DLD1 (cell line): ENCODE results near the gene MTX2.
"Not testable (repeated sequence)": the region's sequence is repeated elsewhere in the genome, so short reads cannot be mapped to it uniquely, and the experiment has no call there.

Experiments used
- in situ Hi-C: cut with HindIII; loops from 2 replicates; pipeline ENCODE4 v1.10.0; 2017; ENCODE audit warnings: low sequenced_read_pairs

Gene MTX2

DNA sequence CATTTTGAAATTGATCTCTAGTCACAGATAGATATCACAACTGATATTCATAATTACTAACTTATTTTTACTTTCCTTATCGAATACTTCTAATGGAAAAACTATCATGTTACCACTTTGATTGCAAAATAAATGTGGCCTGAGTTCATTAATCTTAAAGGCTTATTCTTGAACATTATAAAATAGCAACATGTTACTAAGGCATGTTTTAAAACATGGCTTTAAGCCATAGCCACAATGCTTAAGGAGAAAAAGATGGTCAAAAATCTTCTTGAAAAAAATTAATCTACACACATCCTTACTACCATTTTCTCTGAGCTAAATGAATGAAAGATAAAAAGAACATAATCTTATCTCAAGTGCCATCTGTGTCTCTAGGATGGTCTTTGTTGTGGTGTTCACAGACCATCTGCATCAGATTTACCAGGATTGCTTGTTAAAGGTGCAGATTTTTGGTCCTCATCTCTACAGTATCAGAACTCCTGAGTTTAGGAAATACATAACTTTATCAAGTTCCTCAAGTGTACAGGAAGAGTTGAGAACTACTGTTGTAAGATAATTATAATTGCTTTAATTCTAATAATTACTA lies 15.3 kb downstream of the MTX2 start:
- in situ Hi-C loops: no loop called here

DNA sequence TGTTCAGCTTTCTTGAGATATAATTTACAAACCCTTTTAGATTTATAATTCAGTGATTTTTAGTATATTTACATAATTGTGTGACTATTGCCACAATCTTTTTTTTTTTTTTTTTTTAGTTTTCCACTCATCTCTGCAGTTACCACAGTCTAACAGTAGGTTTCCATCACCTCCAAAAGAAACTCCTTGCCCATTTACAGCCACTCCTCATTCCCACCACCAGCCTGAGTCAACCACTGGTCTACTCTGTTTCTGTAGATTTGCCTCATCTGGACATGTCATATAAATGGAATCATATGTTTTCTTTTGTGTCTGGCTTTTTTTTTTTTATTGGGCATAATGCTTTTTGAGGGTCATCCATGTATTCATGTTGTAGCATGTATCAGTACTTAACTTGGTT lies 16.1 kb downstream of the MTX2 start:
- in situ Hi-C loops: no loop called here

DNA sequence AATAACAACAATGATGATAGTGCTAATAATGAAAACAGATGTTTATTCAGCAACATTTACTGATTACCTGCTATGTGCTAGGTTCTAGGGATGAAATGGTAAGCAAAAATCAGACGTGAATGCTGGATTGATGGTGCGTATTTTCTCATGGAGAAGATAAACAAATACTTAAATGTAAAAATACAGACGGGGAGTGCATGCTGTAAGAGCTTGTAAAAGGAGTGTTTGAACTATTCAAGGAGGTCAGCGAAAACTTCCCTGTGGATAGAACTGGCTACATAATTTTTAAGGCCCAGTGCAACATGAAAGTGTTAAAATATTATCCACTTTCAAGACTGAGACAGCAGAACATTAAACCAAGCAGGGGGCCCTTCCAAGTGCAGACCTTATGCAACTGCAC lies 22.1 kb downstream of the MTX2 start:
- in situ Hi-C loops: no loop called here

DNA sequence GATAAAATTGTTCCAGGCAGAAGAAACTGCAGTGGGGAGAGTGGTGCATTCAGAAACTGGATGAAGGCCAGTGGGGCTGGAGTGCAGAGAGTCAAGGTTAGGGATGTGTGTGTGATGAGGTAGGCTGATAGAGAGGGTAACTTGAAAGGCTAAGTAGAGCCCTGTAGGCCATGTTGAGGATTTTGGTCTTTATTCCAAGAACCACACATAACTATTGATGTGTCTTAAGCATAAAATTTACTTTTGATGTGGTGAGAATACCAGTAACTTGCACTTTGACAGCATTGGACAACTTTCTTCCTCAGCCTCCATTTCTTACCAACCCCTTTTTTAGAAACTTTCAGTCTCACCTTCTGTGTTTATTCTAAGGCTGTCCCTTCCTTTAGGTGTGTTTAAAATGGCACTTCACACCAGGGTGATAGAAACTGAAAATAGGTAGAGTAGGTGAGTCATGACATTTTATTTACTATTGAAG lies 22.6 kb downstream of the MTX2 start:
- in situ Hi-C loops: no loop called here

DNA sequence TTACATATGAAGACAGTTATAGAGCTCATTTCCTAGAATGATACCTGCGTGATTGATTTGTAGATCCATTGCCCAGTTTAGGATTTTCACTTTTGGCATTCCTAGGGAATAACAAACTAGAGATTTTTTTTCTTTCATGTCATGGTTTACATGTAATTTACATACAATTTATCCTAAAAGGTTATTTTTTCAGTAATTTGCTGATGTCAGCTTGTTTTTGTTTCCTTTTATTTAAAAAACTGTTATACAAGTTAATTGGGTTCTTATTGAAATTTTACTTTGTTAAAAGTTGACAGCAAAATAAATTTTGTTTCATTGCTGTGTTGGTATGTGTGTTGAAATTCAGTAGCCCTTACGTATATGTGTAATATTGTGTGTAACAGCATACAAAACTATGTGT lies 23.4 kb downstream of the MTX2 start:
- in situ Hi-C loops: no loop called here

DNA sequence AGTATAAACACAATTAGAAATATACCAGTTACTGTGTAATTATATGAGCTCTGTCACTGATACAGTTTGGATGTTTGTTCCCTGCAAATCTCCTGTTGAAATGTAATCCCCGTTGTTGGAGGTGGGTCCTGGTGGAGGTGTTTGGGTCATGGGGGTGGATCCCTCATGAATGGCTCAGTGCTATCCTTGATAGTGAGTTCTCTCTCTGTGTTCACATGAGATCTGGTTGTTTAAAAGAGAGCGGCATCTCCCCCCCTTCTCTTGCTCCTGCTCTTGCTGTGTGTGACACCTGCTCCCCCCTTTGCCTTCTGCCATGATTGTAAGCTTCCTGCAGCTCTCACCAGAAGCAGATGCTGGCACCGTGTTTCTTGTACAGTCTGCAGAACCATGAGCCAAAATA lies 24.1 kb downstream of the MTX2 start:
- in situ Hi-C loops: no loop called here

DNA sequence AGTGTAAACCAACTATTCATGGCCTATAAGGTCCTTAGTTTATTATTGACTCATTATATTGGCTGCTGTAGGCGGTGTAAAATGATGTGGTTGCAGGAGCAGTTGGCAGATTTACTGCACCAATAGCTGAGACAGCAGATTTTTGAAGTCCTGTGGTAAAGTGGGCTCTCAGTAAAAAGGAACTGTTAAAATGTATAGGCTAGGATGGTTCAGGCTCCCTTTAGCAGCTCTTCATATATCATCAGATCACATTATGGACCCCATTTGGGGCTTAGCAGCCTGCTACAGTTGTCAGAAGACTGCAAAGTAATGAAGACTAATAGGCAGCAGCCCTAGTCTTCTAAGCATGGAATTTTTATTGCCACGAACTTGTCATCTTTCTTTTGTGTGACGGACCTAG lies 27.8 kb downstream of the MTX2 start:
- in situ Hi-C loops: no loop called here

DNA sequence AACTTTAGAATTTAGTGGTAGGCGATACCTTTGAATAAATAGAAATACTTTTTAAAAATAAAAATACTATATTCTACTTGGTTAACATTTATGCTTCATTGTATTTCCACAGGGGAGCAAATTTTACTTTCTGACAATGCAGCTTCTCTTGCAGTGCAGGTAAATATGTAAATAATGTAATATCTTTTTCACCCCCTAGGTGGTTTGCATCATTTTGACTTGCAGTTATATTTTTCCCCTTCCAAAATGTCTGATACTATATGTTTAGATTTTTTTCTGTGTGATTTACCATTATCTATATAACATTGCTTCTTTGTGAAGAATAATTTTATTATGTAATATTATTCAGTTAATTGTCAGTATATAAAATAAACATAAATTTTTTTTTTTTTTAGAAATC lies 28.5 kb downstream of the MTX2 start:
- in situ Hi-C loops: no loop called here

DNA sequence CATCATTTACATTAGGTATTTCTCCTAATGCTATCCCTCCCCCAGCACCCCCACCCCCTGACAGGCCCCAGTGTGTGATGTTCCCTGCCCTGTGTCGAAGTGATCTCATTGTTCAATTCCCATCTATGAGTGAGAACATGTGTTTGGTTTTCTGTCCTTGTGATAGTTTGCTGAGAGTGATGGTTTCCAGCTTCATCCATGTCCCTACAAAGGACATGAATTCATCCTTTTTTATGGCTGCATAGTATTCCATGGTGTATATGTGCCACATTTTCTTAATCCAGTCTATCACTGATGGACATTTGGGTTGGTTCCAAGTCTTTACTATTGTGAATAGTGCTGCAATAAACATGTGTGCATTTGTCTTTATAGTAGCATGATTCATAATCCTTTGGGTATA lies 36.8 kb downstream of the MTX2 start:
- in situ Hi-C loops: not testable (repeated sequence)

DNA sequence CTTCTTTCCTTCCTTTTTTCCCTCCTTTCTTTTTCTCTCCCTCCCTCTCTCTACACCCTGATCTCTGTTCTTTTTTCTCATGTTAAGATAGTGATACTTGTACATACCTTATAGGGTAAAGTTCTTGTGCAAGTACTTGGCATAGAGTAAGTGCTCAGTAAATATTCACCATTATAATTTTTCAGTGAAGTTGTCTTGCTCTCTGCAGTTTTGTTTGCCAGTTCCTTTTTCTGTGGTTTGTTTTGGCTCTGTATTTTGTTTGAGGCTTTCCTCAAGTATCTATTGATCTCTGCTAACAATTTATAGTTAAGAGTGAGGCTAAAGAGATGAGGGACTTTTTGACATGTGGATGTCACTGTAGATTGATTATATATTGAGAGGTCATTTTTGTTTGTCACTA lies 48.0 kb downstream of the MTX2 start:
- in situ Hi-C loops: no loop called here

DNA sequence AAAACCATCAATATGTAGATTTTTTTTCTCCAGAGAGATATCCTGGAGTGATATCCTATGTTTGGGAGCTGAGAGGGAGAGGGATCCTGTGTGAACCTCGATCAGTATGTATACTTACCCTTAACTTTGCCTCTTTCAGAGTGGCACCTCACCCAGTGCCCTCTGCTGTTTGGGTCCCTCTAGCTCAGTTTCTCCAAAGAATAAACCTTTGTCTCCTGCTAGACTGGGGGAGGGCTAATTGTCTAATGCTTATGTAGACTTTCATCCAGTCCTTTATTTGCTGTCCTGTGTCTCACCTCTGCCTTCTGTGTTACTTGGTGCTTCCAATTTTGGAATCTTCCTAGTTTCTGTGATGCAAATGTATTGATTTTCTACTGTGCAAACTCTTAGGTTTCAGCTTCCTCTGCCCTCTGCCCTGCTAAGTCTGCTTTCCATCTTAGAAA lies 48.4 kb downstream of the MTX2 start:
- in situ Hi-C loops: no loop called here

DNA sequence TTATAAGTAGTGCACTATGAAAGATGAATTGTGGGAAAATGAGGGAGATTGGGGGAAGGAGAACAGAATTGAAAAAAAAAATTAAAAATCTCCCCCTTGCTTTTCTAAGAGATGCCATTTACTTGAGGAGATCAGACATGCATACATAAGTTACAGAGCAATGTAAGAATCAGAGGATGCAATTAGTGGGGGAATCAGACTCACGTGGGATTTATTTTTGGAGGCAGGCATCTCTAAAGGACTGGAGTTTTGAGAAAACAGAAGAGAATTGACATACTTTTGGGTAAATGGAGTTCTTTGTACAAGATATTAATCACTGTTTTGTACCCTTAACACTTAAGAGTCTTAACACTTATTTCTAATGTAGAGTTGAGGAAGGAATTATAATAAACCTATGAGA lies 52.7 kb downstream of the MTX2 start:
- in situ Hi-C loops: no loop called here

DNA sequence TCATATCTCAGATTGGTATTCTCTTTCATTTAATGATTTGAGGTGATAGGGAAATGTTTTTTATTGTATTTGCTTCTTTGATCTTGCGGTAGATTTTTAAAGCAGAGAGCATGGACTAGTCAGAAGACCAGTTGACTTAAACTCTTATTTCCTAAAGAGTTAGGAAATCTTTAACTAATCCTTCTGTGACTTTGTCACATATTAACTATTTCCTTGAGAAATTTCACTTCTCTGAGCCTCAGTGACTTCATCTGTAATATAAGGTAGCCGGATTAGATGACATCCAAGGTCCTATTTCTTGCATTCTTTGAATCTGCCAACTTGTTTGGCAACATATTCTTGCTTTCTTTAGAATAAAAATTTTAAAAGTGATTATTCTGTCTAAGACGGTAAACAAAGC lies 55.6 kb downstream of the MTX2 start:
- in situ Hi-C loops: no loop called here

DNA sequence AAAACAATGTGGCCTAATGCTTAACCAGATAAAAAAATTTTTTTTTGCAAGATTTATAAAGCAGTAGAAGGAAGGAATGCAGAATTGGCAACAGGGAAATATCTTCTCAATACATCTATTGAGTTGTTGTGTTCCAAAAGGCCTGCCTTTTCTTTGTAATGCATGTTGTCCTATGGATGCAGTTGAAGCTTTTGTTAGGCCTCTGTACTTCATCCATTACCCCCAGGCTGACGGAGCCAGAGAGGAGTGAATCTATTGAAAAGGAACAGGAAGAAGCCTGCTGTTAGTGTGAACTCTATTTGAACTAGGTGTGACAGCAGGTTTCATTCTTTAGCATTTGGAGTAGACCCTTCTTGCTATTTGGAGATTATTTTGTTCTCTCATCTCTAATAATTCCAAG lies 56.5 kb downstream of the MTX2 start:
- in situ Hi-C loops: no loop called here

DNA sequence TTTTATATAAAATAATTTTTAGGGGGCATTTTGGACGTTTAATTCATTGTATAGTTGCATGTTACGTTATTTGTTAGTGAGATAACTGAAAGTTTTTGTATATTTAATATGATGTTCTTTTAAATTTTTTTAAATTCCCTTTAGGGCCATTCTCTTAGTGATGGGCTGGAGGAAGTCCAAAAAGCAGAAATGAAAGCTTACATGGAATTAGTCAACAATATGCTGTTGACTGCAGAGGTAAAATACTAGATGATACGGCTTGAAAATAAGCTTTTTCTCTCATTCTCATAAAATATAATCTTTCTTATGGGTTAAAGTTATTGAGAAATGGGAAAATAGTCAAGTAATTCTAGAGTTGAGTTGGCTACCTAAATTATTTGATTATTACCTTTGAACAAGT lies 58.9 kb downstream of the MTX2 start:
- in situ Hi-C loops: no loop called here

DNA sequence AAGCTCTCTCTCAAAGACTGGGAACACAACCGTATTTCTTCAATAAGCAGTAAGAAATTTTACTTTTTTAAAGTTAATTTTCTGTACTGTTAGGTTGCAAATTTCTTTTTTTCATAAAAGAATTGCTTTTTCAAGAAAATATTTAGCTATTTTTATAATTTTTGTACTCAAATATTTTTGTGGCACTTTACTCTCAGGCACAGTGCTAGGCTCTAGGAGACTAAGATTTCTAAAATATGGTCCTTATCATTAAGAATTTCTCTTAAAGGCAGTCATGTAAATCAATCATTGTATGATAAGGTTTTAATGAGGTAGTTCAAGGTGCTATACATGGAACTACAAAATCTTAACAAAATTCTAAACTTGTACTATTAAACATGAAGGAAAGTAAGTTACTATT lies 61.4 kb downstream of the MTX2 start:
- in situ Hi-C loops: no loop called here

DNA sequence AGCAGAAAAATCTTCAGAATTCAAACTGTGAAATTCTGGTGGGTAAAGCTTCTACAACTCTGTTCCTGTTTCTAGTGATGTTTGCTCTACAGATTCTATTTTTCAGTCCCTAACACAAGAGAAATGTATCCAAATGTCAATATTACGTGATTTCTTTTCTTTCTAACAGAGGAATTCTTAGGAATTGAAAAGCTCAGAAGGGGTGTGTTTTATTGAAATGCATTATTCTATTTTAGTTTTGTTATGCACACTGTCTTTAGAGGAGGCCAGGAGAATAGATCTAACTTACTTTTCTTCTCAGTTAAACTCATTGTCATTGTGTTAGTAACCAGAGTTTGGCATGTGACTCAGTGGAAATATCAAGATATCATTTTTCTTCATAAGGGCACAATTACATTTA lies 62.4 kb downstream of the MTX2 start:
- in situ Hi-C loops: no loop called here

DNA sequence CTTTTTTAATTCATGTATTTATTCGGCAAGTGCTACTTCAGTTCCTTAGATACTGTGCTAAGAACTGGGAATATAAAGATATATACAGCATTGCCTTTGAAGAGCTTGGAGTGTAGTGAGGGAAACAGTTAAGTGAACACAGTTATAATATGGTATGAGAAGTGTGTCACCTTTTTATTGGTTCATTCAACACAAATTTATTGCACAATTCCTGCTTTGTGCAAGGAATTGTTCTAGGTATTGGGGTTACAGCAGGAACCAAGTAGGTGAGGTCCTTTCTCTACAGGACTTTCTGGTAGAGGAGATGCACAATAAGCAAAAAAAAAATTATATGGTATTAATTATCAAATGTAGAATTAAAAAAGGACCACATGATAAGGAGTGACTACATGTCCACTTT lies 65.5 kb downstream of the MTX2 start:
- in situ Hi-C loops: no loop called here

DNA sequence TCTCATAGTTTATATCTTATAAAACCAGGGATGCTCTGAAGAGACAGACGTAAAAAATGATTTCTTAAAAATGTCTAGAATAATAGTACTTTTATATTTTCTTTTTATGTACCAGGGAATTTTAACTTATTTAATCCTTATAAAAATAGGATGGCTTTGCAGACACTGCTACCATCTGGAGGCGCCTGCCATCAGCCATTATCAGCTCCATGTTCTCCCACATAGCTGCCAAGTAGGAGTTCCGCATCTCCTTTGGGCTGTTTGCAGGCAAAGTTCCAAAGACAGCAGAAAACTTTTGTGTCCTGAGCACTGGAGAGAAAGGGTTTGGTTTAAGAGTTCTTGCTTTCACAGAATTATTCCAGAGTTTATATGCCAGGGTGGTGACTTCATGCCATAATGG lies 69.2 kb downstream of the MTX2 start:
- in situ Hi-C loops: no loop called here

DNA sequence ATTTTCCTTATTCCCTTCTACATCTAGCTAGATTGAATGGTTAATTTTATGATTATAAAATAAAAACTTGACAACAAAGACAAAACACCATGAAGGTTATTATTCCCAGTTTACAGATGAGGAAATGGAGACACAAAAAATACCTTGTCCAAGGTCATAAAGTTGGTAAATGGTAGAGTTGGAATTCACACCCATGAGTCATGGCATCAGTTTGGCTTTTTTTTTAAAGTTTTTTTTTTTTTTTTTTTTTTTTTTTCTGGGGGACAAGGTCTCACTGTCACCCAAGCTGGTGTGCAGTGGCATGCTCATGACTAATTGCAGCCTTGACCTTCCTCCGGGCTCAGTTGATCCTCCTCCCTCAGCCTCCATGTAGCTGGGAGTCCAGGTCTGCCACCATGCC lies 70.0 kb downstream of the MTX2 start:
- in situ Hi-C loops: no loop called here

DNA sequence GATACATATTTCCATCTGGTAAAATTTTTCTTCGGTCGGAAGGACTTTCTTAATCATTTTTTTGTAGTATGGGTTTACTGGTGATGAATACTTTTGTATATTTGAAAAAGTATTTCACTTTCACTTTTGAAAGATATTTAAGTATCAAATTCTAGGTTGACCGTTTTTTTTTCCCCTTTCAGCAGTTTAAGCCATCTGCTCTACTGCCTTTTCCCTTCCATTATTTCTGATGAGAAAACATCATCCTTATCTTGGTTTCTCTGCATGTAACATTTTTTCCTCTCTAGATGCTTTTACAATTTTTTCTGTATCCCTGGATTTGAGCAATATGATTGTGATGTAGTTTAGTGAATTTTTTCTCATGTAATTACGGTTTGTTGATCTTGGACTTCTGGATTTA lies 87.0 kb downstream of the MTX2 start:
- in situ Hi-C loops: no loop called here

DNA sequence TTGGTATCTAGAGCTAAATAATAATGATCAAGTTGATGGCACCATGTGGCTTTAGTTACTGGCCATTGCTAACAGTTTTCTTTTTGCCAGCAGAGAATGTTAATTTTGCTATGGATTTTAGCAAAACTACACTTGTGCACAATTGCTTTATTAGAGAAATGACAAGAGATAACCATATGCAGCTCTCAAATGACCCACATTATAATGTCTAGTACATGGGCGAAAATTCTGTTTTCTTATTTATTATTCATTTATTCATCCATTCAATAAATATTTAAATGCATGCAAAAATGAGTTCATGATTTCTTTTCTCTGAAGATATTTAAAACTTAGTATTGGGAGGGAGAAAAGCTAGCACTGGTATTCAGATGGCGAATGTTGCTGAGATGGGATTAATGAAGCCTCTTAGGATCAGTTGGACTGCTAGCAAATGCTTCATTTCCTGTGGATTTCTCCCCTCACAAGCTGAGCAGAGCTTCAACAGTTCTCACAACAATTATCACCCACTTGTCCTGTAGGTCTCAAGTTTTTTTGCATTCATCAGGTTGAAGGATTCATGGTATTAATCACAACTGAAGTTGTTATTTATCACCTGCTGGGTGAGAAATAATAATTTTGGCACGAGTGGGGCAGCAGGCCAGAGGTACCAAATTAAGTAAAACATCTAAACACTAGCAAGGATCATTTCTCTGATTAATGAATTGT lies 95.2 kb downstream of the MTX2 start:
- in situ Hi-C loops: no loop called here

DNA sequence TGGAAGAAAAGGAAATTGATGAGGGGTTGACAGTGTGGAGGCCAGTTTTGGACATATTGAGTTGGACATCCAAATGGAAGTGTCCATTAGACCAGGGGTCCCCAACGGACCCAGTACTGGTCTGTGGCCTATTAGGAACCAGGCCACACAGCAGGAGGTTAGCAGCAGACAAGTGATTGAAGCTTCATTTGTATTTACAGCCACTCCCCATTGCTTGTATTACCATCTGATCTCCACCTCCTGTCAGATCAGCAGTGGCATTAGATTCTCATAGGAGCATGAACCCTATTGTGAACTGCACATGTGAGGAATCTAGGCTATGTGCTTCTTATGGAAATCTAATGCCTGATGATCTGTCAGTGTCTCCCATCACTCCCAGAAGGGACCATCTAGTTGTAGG lies 99.1 kb downstream of the MTX2 start:
- in situ Hi-C loops: no loop called here
